Neural cell (in vitro differentiated cells): ENCODE measurements around the gene NCOA3.

ENCODE experiments used
- CTCF ChIP-seq: fragments of 450-650 bp; IDR thresholded peaks from 2 replicates; pipeline ENCODE4 v1.5.1; 2014; ENCODE audit warnings: antibody characterized with exemption, mild to moderate bottlenecking, moderate library complexity; ENCODE audit not compliant: poor library complexity, severe bottlenecking
- EP300 ChIP-seq: fragments of 450-650 bp; conservative IDR thresholded peaks from 2 replicates; pipeline ENCODE4 v1.6.1; 2014; ENCODE audit warnings: antibody characterized with exemption, mild to moderate bottlenecking, moderate library complexity; ENCODE audit not compliant: poor library complexity, severe bottlenecking
- EZH2 ChIP-seq: fragments of 200-600, 300-800 bp; shearing (Covaris generic), sonication (generic); IDR thresholded peaks from 2 replicates; pipeline ENCODE4 v1.6.1; 2014; ENCODE audit warnings: antibody characterized with exemption, low read length, borderline replicate concordance, mild to moderate bottlenecking; ENCODE audit not compliant: insufficient read depth, poor library complexity, severe bottlenecking
- MXI1 ChIP-seq: fragments of 450-650 bp; conservative IDR thresholded peaks from 2 replicates; pipeline ENCODE4 v1.6.1; 2014; ENCODE audit warnings: antibody characterized with exemption, mild to moderate bottlenecking; ENCODE audit not compliant: poor library complexity, severe bottlenecking
- POLR2AphosphoS5 ChIP-seq: IDR thresholded peaks from 2 replicates; pipeline ENCODE4 v1.6.1; 2012
- RAD21 ChIP-seq: fragments of 450-650 bp; conservative IDR thresholded peaks from 2 replicates; pipeline ENCODE4 v1.6.1; 2014; ENCODE audit warnings: antibody characterized with exemption, mild to moderate bottlenecking, moderate library complexity
- REST ChIP-seq: IDR thresholded peaks from 2 replicates; pipeline ENCODE4 v1.6.1; 2012; ENCODE audit warnings: borderline replicate concordance
- TAF1 ChIP-seq: IDR thresholded peaks from 2 replicates; pipeline ENCODE4 v1.6.1; 2012; ENCODE audit warnings: low read depth

GRCh38 chr20:47544240-47544639 is 42.6 kb downstream of the NCOA3 start:
- TF ChIP-seq POLR2AphosphoS5 = no peak
- no peak for TF ChIP-seq CTCF
- no peak for TF ChIP-seq REST
- no peak for TF ChIP-seq EP300
- no peak for TF ChIP-seq TAF1
- TF ChIP-seq MXI1 = no peak
- TF ChIP-seq RAD21 = no peak
- no peak for TF ChIP-seq EZH2
